SK-N-SH (cell line): ENCODE results near the gene ADAD1. TPM values are rescaled to one million over a fixed set of nuclear protein-coding genes. Genes with fewer than 3 reads are reported as not detected.
A peak's percentile ranks its signal among the peaks of the same experiment; 100 is the strongest.

Source experiments
- CTCF ChIA-PET: fragments of 300-600, 350-600 bp; formaldehyde crosslinking; extraction: SDS; loops from one replicate; lab custom pipeline; 2021; lab: Yijun Ruan, JAX
- POLR2A ChIA-PET: fragments of 350-600 bp; sonication (Branson Sonifier 250); formaldehyde crosslinking; extraction: SDS; loops from one replicate; lab custom pipeline; 2020; ENCODE audit warnings: antibody characterized with exemption, inconsistent platforms; lab: Yijun Ruan, JAX
- DNase-seq: peaks from one replicate; pipeline ENCODE4 v3.0.0; 2012
- H2AFZ ChIP-seq: fragments of 200-600 bp; sonication (generic); 2 replicates; pipeline ENCODE4 v1.8.1; 2016; ENCODE audit warnings: antibody characterized with exemption, mild to moderate bottlenecking, low read depth
- H3F3A ChIP-seq: fragments of 200-600 bp; sonication (generic); replicated peaks from 2 replicates; pipeline ENCODE3; 2016; ENCODE audit warnings: antibody characterized with exemption, mild to moderate bottlenecking; ENCODE audit not compliant: insufficient read depth
- H3K27ac ChIP-seq, 2 experiments: fragments of 200-500 bp in 1 of 2; fragments of 200-600 bp in 1 of 2; sonication (Bioruptor generic) in 1 of 2; sonication (generic), shearing (Covaris generic) in 1 of 2; 2 replicates each; pipeline versions ENCODE4 v1.5.1 to v1.6.1; 2014 to 2016; ENCODE audit warnings: low read depth in 2 of 2, inconsistent platforms in 1 of 2, low read length in 1 of 2, mild to moderate bottlenecking in 1 of 2, mixed read lengths in 1 of 2
- H3K27me3 ChIP-seq: fragments of 200-600 bp; sonication (generic), shearing (Covaris generic); 2 replicates; pipeline ENCODE4 v1.6.1; 2016; ENCODE audit warnings: mixed run types; ENCODE audit not compliant: insufficient read depth
- H3K36me3 ChIP-seq, 2 experiments: fragments of 200-500 bp in 1 of 2; fragments of 200-600 bp in 1 of 2; sonication (Bioruptor generic) in 1 of 2; sonication (generic) in 1 of 2; replicated peaks in 1 of 2; 2 replicates each; pipeline versions ENCODE3 to v1.5.1; 2014 to 2016; ENCODE audit warnings: low read length in 1 of 2, mild to moderate bottlenecking in 1 of 2; ENCODE audit not compliant: insufficient read depth in 2 of 2, control insufficient read depth in 1 of 2
- H3K4me1 ChIP-seq, 2 experiments: fragments of 200-500 bp in 1 of 2; fragments of 200-600 bp in 1 of 2; sonication (Bioruptor generic) in 1 of 2; sonication (generic), shearing (Covaris generic) in 1 of 2; 2 replicates each; pipeline versions ENCODE4 v1.5.1 to v1.6.1; 2014 to 2016; ENCODE audit warnings: low read depth in 1 of 2, low read length in 1 of 2, mixed run types in 1 of 2; ENCODE audit not compliant: insufficient read depth in 2 of 2, control insufficient read depth in 1 of 2
- H3K4me2 ChIP-seq: fragments of 200-600 bp; sonication (generic), shearing (Covaris generic); 2 replicates; pipeline ENCODE4 v1.6.1; 2017; ENCODE audit warnings: mixed run types
- H3K4me3 ChIP-seq, 2 experiments: fragments of 200-500 bp in 1 of 2; fragments of 200-600 bp in 1 of 2; sonication (Bioruptor generic) in 1 of 2; sonication (generic), shearing (Covaris generic) in 1 of 2; 2 replicates each; pipeline versions ENCODE4 v1.5.1 to v1.8.1; 2014 to 2016; ENCODE audit warnings: low read depth in 2 of 2, inconsistent platforms in 1 of 2, low read length in 1 of 2, mild to moderate bottlenecking in 1 of 2, mixed read lengths in 1 of 2, moderate library complexity in 1 of 2
- H3K79me2 ChIP-seq: fragments of 200-600 bp; sonication (generic); 2 replicates; pipeline ENCODE4 v1.8.1; 2017; ENCODE audit warnings: mild to moderate bottlenecking; ENCODE audit not compliant: insufficient read depth
- H3K9ac ChIP-seq: fragments of 200-600 bp; sonication (generic); 2 replicates; pipeline ENCODE4 v1.6.1; 2017; ENCODE audit warnings: mixed run types
- H3K9me2 ChIP-seq: fragments of 200-600 bp; sonication (generic); 2 replicates; pipeline ENCODE4 v1.6.1; 2017; ENCODE audit warnings: mixed run types
- H3K9me3 ChIP-seq: fragments of 200-600 bp; sonication (generic); 2 replicates; pipeline ENCODE4 v1.6.1; 2017; ENCODE audit warnings: mixed run types, mild to moderate bottlenecking, moderate library complexity
- H4K20me1 ChIP-seq: fragments of 200-600 bp; sonication (generic); 2 replicates; pipeline ENCODE4 v1.6.1; 2017; ENCODE audit warnings: mild to moderate bottlenecking, mixed run types; ENCODE audit not compliant: insufficient read depth
- CHD2 ChIP-seq: fragments of 150-350 bp; IDR thresholded peaks from 2 replicates; pipeline ENCODE4 v1.6.1; 2018; ENCODE audit warnings: low read length; ENCODE audit not compliant: partially characterized antibody
- ELF1 ChIP-seq: IDR thresholded peaks from 2 replicates; pipeline ENCODE4 v1.4.0; 2012
- EP300 ChIP-seq, 2 experiments: IDR thresholded peaks; 2 replicates each; pipeline versions ENCODE4 v1.4.0 to v1.6.1; 2012; ENCODE audit warnings: borderline replicate concordance in 1 of 2, low read depth in 1 of 2, low read length in 1 of 2
- EZH2phosphoT487 ChIP-seq: fragments of 200-600 bp; sonication (generic); IDR thresholded peaks from 2 replicates; pipeline ENCODE4 v1.6.1; 2017; ENCODE audit warnings: low read depth, mixed run types, mild to moderate bottlenecking, antibody characterized with exemption, moderate library complexity, borderline replicate concordance
- FOSL2 ChIP-seq: IDR thresholded peaks from 2 replicates; pipeline ENCODE4 v1.4.0; 2012; ENCODE audit warnings: low read depth, mild to moderate bottlenecking, moderate library complexity, borderline replicate concordance
- GABPA ChIP-seq: IDR thresholded peaks from 2 replicates; pipeline ENCODE4 v1.4.0; 2012; ENCODE audit warnings: low read depth, mild to moderate bottlenecking
- IRF3 ChIP-seq: fragments of 150-350 bp; IDR thresholded peaks from 2 replicates; pipeline ENCODE4 v1.6.1; 2016; ENCODE audit warnings: mild to moderate bottlenecking, low read depth, low read length
- JUND ChIP-seq: IDR thresholded peaks from 2 replicates; pipeline ENCODE4 v1.4.0; 2012
- RCOR1 ChIP-seq: fragments of 150-350 bp; IDR thresholded peaks from 2 replicates; pipeline ENCODE4 v1.6.1; 2017; ENCODE audit warnings: antibody characterized with exemption, low read length
- RFX5 ChIP-seq: IDR thresholded peaks from 2 replicates; pipeline ENCODE4 v1.6.1; 2012; ENCODE audit warnings: mild to moderate bottlenecking, improper control_type of control experiment, low read length
- RXRA ChIP-seq: IDR thresholded peaks from 2 replicates; pipeline ENCODE4 v1.4.0; 2012; ENCODE audit warnings: low read depth, mild to moderate bottlenecking, borderline replicate concordance
- SIN3A ChIP-seq: IDR thresholded peaks from 2 replicates; pipeline ENCODE4 v1.6.1; 2012; ENCODE audit warnings: low read depth, mild to moderate bottlenecking, low read length, moderate library complexity, borderline replicate concordance
- TEAD4 ChIP-seq: IDR thresholded peaks from 2 replicates; pipeline ENCODE4 v1.4.0; 2012; ENCODE audit warnings: mild to moderate bottlenecking, borderline replicate concordance; ENCODE audit not compliant: insufficient read depth
- USF2 ChIP-seq: fragments of 150-350 bp; IDR thresholded peaks from 2 replicates; pipeline ENCODE4 v1.6.1; 2017; ENCODE audit warnings: antibody characterized with exemption, low read length, low read depth, borderline replicate concordance
- ZBTB33 ChIP-seq: IDR thresholded peaks from 2 replicates; pipeline ENCODE4 v1.4.0; 2012; ENCODE audit warnings: low read depth, borderline replicate concordance
- WGBS: methylation state at CpG from one replicate; pipeline ENCODE4 v1.1.6; 2017; ENCODE audit warnings: low lambda C conversion rate; 5-methylcytosine and 5-hydroxymethylcytosine counted together
- polyA plus RNA-seq, 3 experiments: library from polyadenylated mRNA; depleted of rRNA; stranded (reverse); fragments of >200 nt; gene quantifications; 2 replicates each; pipeline ENCODE4 v1.2.3, GENCODE V29; 2012

The ADAD1 gene
- polyA plus RNA-seq, 1 of the 3 experiments (the other 2 are of a cell fraction): not detected

GRCh38 chr4:122456231-122457116 lies 77.7 kb downstream of the ADAD1 start, which contains the start of gene IL2:
Gene IL2, minus strand, starts transcription at chr4:122456725. Its CDS starts 285 bp downstream, at chr4:122456440.
- Histone ChIP-seq H3K27me3 (0 out of 2 replicates have a peak, but pooled peaks cover 6% of the 10 kb centered on the region), H3F3A (no peaks in the 10 kb centered on the region), H3K4me3 (no peak within 1 kb of the TSS), H3K27ac (no peak within 1 kb of the TSS), H3K4me2 (no peak within 1 kb of the TSS), H4K20me1 (no peaks in the 10 kb centered on the region), H3K9me2 (no peaks in the 10 kb centered on the region), H3K9me3 (no peaks in the 10 kb centered on the region), H3K4me1 (no peaks in the 10 kb centered on the region; a peak in 1 of 4 replicates), H3K79me2 (no peaks in the 10 kb centered on the region), H3K36me3 (no peaks in the 10 kb centered on the region), H2AFZ (no peak within 1 kb of the TSS), H3K9ac (no peak within 1 kb of the TSS)
- 22% methylated on average over 2 of the region's 2 CpGs for WGBS
- TF ChIP-seq RXRA (no peak), FOSL2 (no peak), IRF3 (no peak), USF2 (no peak), EP300 (IDR thresholded peaks at IDR 0.05; ENCODE audit: borderline replicate concordance in 1 of 2, low read depth in 1 of 2, low read length in 1 of 2) (no peak)
- ChIA-PET POLR2A (no interaction called here), CTCF (interaction anchor here (0.7 kb wide), 1 partner anchor 218 kb away, joined by 3 read pairs; no protein-coding TSS in a partner anchor)
- DNase-seq: no peak

GRCh38 chr4:122458625-122459024 lies 79.8 kb downstream of the ADAD1 start:
- Histone ChIP-seq H3K27me3 (no peaks in the 10 kb centered on the region), H2AFZ (peak overlapping the region; percentile 63), H4K20me1 (no peaks in the 10 kb centered on the region), H3K9ac (no peak overlapping the region), H3K36me3 (no peaks in the 10 kb centered on the region), H3K27ac (no peak overlapping the region), H3K9me2 (no peaks in the 10 kb centered on the region), H3K4me1 (no peaks in the 10 kb centered on the region; a peak in 1 of 4 replicates), H3K4me2 (peak overlapping the region; percentile 69), H3K9me3 (no peaks in the 10 kb centered on the region), H3K4me3 (peak overlapping the region; percentile 31 to 42), H3F3A (no peaks in the 10 kb centered on the region), H3K79me2 (no peaks in the 10 kb centered on the region)
- 19% methylated on average over 5 of the region's 5 CpGs for WGBS
- DNase-seq: no peak
- ChIA-PET POLR2A (no interaction called here), CTCF (no interaction called here)
- TF ChIP-seq RFX5 (no peak), IRF3 (no peak), USF2 (no peak), GABPA (no peak), SIN3A (no peak), CHD2 (no peak), TEAD4 (no peak), EZH2phosphoT487 (no peak), JUND (no peak), ZBTB33 (no peak), ELF1 (no peak), RCOR1 (no peak)
